H1 (cell line): ENCODE data around the gene ZNF610. TPM values are rescaled to one million over a fixed set of nuclear protein-coding genes. Genes with fewer than 3 reads are reported as not detected.

Experiments
- CHD1 ChIP-seq: IDR thresholded peaks from 2 replicates; pipeline ENCODE4 v1.6.1; 2012; ENCODE audit warnings: low read depth, low read length, improper control_type of control experiment
- GABPA ChIP-seq: IDR thresholded peaks from 2 replicates; pipeline ENCODE4 v1.6.1; 2011; ENCODE audit warnings: mild to moderate bottlenecking, low read length, moderate library complexity, borderline replicate concordance; ENCODE audit not compliant: insufficient read depth
- GTF2F1 ChIP-seq: IDR thresholded peaks from 2 replicates; pipeline ENCODE4 v1.6.1; 2012; ENCODE audit warnings: low read depth, low read length, improper control_type of control experiment, borderline replicate concordance
- JUN ChIP-seq: IDR thresholded peaks from 2 replicates; pipeline ENCODE4 v1.6.1; 2011; ENCODE audit warnings: low read depth, mild to moderate bottlenecking, improper control_type of control experiment, low read length
- PHF8 ChIP-seq: fragments of 200-600 bp; sonication (generic); conservative IDR thresholded peaks from 2 replicates; pipeline ENCODE4 v1.7.1; 2012; ENCODE audit warnings: low read depth, mild to moderate bottlenecking, inconsistent platforms, low read length, moderate library complexity
- RBBP5 ChIP-seq: IDR thresholded peaks from 2 replicates; pipeline ENCODE4 v1.7.1; 2012; ENCODE audit warnings: low read depth, mild to moderate bottlenecking, inconsistent platforms, low read length, moderate library complexity, borderline replicate concordance
- RNF2 ChIP-seq: fragments of 200-900, 300-1000 bp; sonication (generic); IDR thresholded peaks from 2 replicates; pipeline ENCODE4 v1.7.1; 2016; ENCODE audit warnings: borderline replicate concordance, low read depth, mild to moderate bottlenecking, antibody characterized with exemption, low read length; ENCODE audit not compliant: poor library complexity, severe bottlenecking; ENCODE audit errors: missing control alignments
- SP1 ChIP-seq: IDR thresholded peaks from 2 replicates; pipeline ENCODE4 v1.6.1; 2011; ENCODE audit warnings: low read depth, low read length
- SP4 ChIP-seq: IDR thresholded peaks from 2 replicates; pipeline ENCODE4 v1.6.1; 2012; ENCODE audit warnings: low read length, inconsistent platforms
- SRF ChIP-seq: IDR thresholded peaks from 2 replicates; pipeline ENCODE4 v1.6.1; 2011; ENCODE audit warnings: mild to moderate bottlenecking, low read depth, low read length, moderate library complexity
- TAF1 ChIP-seq: IDR thresholded peaks from 2 replicates; pipeline ENCODE4 v1.6.1; 2011; ENCODE audit warnings: mild to moderate bottlenecking, low read depth, low read length
- TBP ChIP-seq: IDR thresholded peaks from 2 replicates; pipeline ENCODE4 v1.6.1; 2011; ENCODE audit warnings: low read depth, low read length, improper control_type of control experiment
- polyA plus RNA-seq, 7 experiments: library from polyadenylated mRNA; depleted of rRNA in 3 of 7; stranded (reverse) in 5 of 7; unstranded in 2 of 7; fragments of >200 nt in 5 of 7; fragments of 200-250 nt in 2 of 7; gene quantifications; 1 replicate in 5 of 7; 2 replicates in 1 of 7; 4 replicates in 1 of 7; pipeline versions ENCODE4 v1.2.1 to v1.2.3, GENCODE V29; 2011 to 2013; ENCODE audit warnings: missing spikeins in 2 of 7, mixed read lengths in 2 of 7
- total RNA-seq: library from RNA; stranded (reverse); fragmentation: NEBNext Ultra II Directional; extraction: Animal tissue kit (Norgen Biotek cat#: 25700); gene quantifications from 2 replicates; pipeline ENCODE4 v1.2.1, GENCODE V29; 2021

ZNF610 gene
- total and polyA plus RNA-seq, 2 of the 8 experiments (the other 6 are each of a cell fraction or from before 2014, with no cell fraction given) = 2.4 to 5.4 TPM

DNA sequence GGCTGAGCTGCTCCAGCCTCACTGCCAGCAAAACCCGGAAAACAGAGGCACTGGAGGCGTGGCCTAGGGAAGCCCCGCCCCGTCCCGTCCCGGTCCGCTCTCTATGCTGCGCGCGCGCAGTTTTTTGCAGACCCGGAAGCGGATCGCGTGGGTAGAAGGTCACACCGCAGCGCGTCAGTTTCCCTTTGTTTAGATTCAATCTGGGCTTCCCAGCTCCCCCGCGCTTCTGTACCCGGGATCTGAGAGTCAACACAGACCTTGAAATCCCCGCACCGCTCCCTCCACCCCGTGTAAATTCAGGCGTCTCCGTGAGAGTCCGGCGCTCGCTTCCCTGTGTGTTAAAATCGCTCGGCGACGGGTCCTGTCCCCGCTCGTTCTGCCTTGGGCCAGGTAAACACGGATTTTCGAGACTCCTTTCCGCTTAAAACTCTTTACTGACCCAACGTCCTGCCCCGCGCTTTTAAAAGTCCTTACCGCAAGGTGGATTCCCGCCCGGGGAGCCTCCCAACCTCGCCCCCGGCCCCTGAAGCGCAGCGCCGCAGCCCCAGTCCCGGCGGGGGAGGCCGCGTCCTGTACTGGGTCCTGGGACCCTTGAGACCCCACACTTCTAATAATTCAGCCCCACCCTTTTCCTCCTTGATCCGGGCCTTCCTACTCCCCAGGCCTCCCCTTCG is at the start of gene ZNF610 (continued):
- TF ChIP-seq SRF (no peak), JUN (no peak), GTF2F1 (no peak), RBBP5 (peak; percentile 67; the same call in 1 of the 2 replicates), CHD1 (no peak), GABPA (no peak), SP4 (peak; percentile 37; the same call in 1 of the 2 replicates), TBP (peak; percentile 76), PHF8 (peak; percentile 60; the same call in 1 of the 2 replicates), RNF2 (no peak), SP1 (no peak), TAF1 (peak; percentile 86)
